ENCODE data around the gene ITGA2. TPM values are rescaled to one million over a fixed set of nuclear protein-coding genes. Genes with fewer than 3 reads are reported as not detected.
A peak's percentile ranks its signal among the peaks of the same experiment; 100 is the strongest.

Gene ITGA2
- total and polyA plus RNA-seq, 9 of the 15 experiments (the other 6 are each of a cell fraction or from before 2014, with no cell fraction given) = 0.01 to 0.09 (median 0.03) TPM; not detected in 5

GRCh38 chr5:53133020-53133419, 143.9 kb downstream of the ITGA2 start (continued):
- TF ChIP-seq GTF2F1 (IDR thresholded peaks at IDR 0.05; ENCODE audit: low read depth, low read length) (no peak), ZNF77 (CRISPR knock-in tag; IDR thresholded peaks at IDR 0.05) (no peak), KAT8 (IDR thresholded peaks at IDR 0.05; ENCODE audit: low read depth) (no peak), HDAC8 (tag; IDR thresholded peaks at IDR 0.05) (no peak), PHB2 (IDR thresholded peaks at IDR 0.05; ENCODE audit: low read depth) (0 out of 2 replicates have a peak, but pooled peaks have one; percentile 19), FOXA1 (IDR thresholded peaks at IDR 0.05; ENCODE audit: borderline replicate concordance) (no peak), BRF1 (IDR thresholded peaks at IDR 0.05; ENCODE audit: borderline replicate concordance, extremely low read depth, insufficient read length) (no peak), SMARCC2 (IDR thresholded peaks at IDR 0.05; ENCODE audit: low read depth) (no peak), GTF2E2 (tag; IDR thresholded peaks at IDR 0.05) (no peak), U2AF1 (optimal IDR thresholded peaks at IDR 0.05; ENCODE audit: low read depth, low read length) (no peak), BRF2 (IDR thresholded peaks at IDR 0.05; ENCODE audit: borderline replicate concordance, insufficient read depth, insufficient read length) (no peak), PML (IDR thresholded peaks at IDR 0.05; ENCODE audit: low read length) (0 out of 2 replicates have a peak, but pooled peaks have one; percentile 52), PHTF2 (CRISPR knock-in tag; IDR thresholded peaks at IDR 0.05) (no peak), TEAD1 (CRISPR knock-in tag; IDR thresholded peaks at IDR 0.05) (no peak), CBFA2T3 (IDR thresholded peaks at IDR 0.05) (peak; percentile 90), NCOR1 (IDR thresholded peaks at IDR 0.05) (peak; percentile 69), ZNF717 (CRISPR knock-in tag; IDR thresholded peaks at IDR 0.05) (no peak), ETS2 (tag; IDR thresholded peaks at IDR 0.05; ENCODE audit: borderline replicate concordance, poor library complexity, severe bottlenecking) (no peak)
- TF ChIP-seq, protein P1, sequence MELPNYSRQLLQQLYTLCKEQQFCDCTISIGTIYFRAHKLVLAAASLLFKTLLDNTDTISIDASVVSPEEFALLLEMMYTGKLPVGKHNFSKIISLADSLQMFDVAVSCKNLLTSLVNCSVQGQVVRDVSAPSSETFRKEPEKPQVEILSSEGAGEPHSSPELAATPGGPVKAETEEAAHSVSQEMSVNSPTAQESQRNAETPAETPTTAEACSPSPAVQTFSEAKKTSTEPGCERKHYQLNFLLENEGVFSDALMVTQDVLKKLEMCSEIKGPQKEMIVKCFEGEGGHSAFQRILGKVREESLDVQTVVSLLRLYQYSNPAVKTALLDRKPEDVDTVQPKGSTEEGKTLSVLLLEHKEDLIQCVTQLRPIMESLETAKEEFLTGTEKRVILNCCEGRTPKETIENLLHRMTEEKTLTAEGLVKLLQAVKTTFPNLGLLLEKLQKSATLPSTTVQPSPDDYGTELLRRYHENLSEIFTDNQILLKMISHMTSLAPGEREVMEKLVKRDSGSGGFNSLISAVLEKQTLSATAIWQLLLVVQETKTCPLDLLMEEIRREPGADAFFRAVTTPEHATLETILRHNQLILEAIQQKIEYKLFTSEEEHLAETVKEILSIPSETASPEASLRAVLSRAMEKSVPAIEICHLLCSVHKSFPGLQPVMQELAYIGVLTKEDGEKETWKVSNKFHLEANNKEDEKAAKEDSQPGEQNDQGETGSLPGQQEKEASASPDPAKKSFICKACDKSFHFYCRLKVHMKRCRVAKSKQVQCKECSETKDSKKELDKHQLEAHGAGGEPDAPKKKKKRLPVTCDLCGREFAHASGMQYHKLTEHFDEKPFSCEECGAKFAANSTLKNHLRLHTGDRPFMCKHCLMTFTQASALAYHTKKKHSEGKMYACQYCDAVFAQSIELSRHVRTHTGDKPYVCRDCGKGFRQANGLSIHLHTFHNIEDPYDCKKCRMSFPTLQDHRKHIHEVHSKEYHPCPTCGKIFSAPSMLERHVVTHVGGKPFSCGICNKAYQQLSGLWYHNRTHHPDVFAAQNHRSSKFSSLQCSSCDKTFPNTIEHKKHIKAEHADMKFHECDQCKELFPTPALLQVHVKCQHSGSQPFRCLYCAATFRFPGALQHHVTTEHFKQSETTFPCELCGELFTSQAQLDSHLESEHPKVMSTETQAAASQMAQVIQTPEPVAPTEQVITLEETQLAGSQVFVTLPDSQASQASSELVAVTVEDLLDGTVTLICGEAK (IDR thresholded peaks at IDR 0.05) = no peak
- TF ChIP-seq, protein P1 (CRISPR knock-in tag; IDR thresholded peaks at IDR 0.05) = no peak
- TF ChIP-seq, protein P2, sequence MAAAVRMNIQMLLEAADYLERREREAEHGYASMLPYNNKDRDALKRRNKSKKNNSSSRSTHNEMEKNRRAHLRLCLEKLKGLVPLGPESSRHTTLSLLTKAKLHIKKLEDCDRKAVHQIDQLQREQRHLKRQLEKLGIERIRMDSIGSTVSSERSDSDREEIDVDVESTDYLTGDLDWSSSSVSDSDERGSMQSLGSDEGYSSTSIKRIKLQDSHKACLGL (CRISPR knock-in tag; IDR thresholded peaks at IDR 0.05; ENCODE audit: borderline replicate concordance, poor library complexity, severe bottlenecking) = no peak

Measured in K562 (cell line).